IPS-NIHi7 (cell line): ENCODE results near the gene ZRANB1.

ENCODE experiments used
- DNase-seq: peaks from one replicate; pipeline ENCODE4 v3.0.0; 2012; ENCODE audit warnings: mixed read lengths; ENCODE audit errors: extremely low spot score

The ZRANB1 gene

DNA sequence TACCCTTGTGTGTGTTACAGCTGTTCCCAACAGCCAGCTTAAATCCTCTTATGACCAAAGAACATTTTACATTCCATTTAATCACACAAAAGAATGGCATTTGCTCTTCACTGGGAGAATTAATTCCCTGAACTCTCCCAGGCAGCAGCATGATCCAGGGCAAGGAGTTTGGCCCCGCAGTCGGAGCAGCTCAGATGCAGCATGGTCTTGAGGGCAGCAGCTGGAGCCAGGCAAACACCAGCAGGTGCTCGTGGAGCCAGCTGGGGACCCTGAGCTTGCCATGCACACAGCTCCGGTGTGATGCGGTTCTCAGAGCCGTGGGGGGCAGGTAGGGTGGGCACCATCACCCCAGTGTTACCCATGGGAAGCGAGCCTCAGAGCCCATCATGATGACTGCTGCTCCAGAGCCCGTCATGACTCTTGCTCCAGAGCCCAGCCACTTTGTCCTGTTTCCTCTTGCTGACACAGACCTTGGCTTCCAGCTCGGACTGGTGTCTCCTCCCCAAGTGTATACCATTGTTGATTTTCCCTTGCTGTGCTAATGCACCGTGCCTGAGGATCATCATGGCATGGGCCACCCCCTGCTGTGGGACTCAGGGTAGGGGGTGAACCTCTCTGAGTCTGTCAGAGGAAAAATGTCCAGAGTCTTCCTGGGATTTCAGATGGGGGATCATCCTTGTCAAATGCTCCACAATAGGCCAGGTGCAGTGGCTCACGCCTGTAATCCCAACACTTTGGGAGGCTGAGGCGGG is 75.8 kb downstream of the ZRANB1 start:
- no peak for DNase-seq

DNA sequence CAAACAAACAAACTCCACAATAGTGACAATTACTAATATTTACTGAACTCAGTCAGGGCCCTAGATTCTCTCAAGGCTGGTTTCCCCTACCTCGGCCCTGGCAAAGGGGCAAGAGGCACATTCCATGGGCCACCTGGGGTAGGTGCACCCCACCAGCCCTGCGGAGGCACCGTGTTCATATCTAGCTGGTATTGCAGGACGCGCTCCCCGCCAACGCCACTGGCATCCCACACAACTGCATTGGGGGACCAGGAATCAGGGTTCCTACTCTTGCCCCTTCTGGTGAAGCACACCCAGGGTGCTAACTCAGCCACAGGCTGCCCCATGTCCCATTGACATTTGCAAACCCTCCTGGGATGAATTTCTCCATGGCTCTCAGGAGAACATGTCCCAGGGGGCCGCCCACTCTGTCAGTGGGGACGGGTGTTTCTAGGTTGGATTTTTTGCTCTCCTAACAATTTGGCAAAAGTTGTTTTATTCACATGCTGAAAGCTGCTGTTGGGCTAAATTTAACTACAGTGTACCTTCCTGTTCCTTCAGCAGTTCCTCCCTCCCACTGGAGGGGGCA is 76.7 kb downstream of the ZRANB1 start:
- no peak for DNase-seq

DNA sequence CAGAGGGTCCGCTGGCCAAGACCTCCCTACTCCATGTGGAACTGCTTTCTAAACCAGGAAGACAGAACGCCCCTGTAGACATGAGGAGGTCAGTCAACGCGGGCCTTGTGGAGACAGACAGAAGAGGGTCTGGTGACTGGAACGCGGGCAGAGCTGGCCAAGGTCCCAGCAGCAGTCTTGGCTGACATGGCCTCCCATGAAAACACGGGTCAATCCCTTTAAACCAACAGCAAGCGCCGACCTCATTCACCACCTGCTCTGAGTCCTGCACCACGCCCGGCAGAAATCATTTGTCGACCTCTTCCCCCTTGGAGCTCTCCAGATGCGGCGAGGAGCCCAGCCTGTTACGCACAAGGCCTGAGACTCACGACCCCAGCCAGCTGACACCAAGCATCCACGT is 78.5 kb downstream of the ZRANB1 start:
- DNase-seq = no peak

DNA sequence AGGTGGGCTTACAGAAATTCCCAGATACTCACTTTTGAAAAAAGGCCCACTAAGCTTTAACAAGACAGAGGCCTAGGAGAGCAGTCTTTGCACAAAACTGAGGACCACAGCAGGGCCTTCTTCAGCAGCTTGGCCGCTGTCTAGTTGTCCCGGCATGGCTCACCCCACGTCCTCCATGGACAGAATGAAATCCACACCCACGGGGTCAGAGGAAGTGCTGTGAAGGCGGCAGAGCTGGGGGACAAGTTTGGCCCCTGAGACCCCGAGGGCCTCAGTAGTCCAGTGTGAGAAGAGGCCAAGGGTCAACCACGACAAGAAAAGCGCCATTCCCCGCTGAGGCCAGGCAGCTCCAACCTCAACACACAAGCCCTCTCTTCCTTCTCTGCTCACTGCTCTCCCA is 78.9 kb downstream of the ZRANB1 start:
- DNase-seq = no peak

DNA sequence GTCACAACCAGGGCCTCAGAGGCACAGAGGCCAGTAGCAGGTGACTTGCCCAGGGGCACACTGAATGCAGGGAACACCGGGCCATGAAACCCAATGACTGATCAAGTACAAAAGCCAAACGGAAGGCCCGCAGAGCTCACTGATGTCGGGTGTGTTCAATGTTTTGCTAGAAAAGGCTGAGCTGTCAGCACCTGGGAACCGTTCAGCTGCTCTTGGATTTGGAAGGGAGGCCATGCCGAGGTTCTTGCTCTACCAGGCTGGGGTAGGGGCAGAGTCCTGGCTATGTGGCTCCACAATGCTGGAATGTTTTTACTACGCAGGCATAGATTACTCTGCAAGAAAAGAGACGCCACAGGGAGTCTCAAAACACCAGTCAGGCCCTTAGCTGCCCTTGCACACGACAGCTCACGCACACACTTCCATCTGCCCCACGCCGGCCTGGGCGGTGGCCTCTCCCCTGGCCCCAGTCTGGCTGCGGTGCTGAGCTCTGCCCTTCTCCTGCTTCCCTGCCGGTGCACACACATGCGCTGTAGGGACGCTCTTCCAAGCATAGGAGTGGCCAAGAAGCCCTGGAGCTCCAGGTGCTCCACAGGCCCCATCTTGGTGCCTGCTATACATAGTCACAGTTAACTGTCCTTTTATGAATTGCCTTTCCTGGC is 79.9 kb downstream of the ZRANB1 start:
- DNase-seq = no peak

DNA sequence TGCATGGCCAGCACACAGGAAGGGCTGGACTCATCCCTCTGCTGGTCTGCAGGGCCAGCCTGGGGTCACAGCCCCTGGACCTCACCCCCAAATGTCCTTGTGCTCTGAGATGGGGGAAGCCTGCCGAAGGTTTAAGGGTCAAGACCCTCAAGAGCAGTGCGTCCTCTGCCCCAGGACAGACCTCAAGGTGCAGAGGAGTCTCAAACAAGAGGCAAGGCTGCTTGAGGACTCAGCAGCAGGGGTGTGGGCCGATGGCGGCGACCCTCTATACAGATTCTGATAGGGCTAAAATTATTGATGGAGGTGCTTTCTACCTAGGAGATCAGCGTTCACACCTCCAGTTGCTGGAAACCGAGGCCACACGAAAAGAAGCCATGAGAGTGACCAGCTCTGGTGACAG is 80.7 kb downstream of the ZRANB1 start:
- no peak for DNase-seq

DNA sequence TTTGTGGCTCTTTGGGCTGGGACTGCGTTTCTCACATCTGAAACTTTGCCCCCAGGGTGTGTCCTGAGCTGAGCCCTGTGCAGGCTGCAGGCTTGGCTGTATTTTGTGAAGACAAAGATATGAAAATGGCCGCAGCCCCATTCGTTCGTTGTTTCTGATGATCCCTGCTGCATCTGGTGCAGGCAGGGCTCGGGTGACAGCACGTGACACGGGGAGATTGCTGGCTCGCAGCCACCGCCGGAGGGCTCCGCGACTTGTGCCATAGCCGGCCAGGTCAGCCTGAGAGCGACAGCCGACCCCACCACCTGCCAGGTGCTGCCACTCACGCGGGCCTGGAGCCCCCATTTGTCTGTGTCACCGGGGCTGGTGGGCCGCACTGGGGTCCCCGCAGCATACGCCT is 81.3 kb downstream of the ZRANB1 start:
- DNase-seq = no peak

DNA sequence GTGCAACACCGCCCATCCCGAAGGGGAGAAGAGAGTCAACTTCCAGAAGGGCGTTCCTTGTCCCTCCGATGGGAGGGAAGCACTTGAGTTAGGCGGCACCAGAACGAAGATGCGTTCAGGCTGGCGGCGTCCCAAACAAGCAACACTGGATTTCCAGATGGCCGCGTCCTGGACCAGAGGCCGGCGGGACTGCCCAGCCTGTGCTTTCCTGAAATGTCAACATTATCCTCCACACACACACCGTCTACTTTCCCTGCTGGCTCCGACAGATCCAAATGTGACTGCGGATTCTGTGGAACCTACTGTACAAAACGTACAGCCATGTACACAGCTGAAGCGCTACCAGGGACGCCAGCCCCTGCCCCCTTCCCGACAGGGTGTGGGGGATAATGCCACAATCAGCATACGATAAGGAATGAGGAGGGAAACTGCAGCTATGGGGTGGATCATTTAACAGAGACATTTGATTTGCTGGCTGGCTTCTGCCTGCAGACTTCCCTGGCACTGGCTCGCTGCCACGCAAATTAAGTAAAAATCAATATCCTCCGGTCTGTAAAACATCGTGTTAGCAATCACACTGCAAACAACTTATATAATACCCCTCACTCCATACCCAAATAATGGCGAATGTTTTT is 82.1 kb downstream of the ZRANB1 start:
- DNase-seq = no peak

DNA sequence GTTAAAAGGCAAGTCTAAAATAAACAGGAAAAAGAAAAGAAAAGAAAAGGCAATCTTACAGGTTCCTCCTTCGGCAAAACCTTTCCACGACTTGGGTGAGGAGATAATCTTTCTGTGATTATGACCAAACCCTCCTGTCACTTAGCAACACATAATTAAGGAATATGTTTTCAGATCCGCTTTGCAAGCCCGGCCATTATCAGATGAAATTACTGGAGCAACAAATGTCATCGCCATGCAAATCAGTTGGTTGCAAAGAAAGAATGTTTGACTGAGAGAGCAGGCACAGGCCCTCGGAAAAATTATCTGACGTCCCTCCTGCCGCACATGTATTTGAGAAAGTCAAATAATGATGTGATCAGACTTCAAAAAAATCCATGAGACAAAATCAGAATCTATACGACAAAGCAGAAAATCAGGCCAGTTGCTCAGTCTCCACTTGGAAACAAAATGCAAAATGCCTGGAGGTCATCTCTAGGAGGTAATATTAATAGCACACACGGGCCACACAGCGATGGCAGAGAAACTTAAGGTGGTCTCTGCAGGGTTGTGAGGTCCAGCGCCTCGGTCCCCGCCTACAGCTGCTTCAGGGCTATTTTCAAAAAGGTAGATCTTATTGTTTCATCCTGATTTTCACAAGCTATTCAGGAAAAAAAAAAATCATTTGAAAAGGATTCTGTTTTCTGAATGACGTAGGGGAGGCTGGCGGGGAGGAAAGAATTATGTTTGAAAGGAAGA is 82.7 kb downstream of the ZRANB1 start:
- no peak for DNase-seq

DNA sequence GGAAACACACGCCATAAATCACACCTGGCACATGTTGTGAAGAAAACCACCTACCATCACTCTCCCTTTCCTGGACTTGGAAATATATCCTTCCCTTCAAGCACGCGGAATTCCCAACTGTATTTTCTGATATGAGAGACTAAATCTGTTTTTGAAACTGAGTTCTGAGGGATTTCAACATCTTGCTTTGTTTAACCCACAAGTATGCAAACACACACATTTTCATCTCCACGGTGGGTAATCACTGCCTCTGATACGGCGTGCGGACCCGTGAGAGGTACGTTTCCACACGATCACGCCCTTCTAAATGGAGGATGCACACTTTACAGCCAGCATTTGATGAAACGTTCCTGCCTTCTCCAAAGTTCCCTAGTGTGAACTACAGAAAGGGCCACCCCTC is 83.4 kb downstream of the ZRANB1 start:
- no peak for DNase-seq

DNA sequence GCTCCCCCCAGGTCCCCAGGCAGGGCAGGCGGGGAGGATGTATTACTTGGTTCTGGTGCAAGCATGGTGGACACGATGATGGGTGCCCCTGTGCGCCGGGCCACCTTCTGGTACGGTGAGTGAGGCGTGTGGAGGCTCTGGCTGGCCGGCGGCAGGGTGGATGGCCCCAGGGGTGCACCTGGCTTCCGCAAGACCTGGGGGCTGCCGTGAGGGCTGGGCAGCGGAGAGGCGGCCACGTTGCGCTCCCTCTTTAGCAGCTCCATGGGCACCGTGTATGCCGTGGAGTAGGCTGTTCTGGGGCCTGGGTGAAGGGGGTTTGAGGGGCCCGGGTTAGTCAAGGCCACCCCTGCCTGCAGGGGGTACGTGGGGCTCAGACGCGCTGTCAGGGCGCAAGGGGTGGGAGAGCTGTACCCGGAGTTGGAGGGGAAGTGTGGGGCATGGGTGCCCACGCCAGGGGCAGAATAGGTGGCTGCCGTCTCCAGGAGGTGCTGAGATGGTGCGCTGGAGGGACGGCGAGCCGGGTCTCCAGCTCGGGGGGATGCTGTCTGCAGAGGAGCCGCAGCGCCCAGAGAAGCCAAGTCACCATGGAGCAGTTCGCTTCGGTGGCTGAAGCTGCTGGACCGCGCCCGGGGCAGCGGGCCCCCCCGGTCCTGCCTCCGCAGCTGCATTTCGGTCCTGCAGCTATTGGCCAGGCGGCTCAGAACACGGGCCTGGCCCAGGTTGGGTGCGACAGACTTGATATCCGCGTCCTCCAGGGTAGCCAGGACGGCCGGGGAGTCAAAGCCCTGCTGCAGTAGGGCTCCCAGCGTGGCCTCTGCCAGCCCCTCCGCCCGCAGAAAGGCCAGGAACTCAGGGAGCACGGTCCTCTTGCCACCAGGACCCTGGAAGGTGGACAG is 84.4 kb downstream of the ZRANB1 start:
- no peak for DNase-seq

DNA sequence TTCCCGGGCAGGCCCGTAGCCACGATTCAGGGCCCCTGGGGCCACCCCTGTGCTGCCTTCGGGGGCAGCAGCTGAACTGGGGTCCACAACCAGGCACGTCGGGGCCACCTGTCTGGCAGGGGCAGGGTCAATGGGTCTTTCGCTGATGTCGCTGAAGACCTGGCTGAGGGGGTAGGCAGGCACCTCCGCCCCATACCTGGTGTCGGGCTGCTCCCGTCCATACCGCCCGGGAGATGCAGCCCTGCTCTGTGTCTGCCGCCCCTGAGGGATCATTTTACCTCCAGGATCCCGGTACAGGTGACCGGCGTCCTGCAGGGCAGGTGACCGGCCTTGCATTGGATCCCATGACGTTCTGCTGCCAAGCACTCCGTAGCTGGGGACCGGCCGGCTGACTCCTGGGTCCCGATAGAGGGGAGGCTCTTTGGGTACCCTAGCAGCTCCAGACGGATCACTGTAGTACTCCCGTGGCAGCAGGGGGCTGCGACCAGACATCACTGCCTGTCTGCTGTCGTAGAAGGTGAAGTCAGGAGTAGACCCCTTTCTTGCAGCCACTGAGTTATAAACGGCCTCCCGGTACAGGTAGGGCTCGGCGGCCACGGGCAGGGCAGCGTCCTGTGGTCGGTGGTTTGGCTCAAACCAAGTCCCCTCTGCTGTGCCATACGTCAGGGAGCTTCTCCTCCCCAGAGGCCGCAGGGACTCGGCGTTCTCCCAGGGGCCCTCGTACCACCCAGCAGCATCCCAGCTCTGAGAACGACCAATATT is 85.2 kb downstream of the ZRANB1 start:
- no peak for DNase-seq

DNA sequence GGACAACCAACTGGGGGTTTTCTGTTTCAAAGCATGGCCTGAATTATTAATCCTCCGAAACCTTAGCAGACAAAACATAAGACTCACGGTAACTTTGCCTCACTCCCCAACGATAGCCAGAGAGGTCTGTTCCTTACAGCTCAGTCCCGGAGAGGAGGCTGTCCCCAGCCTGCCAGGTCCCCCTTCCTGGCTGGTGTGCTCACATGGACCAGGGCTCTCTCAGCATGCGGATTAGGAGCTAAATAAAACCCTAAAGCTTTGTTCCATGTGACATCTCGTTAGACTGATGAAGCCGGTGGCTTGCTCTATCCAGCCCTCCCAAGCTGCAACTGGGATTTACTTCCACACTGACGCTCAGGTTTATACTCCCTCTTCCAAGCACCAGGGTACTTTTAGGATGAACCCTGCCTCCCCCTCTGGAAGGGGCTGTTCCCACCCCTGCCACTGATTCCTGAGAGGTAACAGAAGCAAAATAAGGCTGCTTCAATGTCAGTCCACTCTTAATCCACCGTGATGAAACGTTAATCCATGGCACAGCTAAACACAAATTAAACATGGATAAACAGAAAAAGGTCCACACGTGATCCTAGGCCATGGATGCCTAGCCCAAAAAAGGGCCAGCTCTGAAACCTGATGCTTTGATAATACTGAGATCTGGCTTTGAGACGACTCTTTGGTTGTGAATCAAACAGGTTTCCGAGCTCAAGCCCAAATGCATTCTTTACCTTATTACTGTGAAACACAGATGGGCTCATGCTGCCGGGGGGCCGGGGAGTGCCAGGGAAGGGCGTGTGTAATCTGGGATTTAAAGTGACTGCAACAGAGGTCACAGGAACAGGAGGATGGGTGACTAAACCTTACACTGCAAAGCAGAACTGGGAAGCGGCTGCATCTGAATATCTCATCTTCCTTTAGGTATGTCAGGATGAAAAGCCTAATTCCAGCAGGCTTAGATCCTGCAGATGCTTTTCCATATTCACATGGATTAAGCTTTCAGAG is 86.2 kb downstream of the ZRANB1 start:
- no peak for DNase-seq

DNA sequence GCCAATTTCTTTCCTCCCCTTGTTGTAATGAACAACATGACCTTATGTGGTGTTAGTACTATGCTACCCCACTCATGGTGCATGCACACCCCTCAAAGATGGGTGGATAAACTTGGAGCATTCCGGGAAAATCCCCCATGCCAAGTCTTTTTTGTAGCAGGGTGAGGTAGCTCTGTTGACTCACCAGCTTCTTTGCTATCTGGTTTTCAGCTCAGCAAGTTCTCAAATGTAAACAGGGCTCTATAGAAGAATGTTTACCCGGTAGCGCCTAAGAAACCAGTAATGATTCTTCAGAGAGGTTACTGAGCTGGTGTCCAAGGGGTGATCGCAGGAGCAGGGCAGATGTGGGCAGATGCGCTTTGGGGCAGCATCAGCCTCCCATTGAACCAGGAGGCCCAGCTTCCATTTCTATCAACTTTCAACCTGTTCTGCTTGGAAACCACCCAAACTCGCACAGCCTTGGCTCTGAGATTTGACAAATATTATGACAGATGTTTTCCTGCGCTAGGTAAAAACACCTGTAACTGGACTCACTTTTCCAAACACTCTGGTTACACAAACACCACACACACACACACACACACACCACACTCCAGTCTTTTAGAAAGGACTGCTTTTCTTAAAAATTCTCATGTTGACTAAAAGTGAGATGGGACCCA is 87.8 kb downstream of the ZRANB1 start:
- no peak for DNase-seq

DNA sequence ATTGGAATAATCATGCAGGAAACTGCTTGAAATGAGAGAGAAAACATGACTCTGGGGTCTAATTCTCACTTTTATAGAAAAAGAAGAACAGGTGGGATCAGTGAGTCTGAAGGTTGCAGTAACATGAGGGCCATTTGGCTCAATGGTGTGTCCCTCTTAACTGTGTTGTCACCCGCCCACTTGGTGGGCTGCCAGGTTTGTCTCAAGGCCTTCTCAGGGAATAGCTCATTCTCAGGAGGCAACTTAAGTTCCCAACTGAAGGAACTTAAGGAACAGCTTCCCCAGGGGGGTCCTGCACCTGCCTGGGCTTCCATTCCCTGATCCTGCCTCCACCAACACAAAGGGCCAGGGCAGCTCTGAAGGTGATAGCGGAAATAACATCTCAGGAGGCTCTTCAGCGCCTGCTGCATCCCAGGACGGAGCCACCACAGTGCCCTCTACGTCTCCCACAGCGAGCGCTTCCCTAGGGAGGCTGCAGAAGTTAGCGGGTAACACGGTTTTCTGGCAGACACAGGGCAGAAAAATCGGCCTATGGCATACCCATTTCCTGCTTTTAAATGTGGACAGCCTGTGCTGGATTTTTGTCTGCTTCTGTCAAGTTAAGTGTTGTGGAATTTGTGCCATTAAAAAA is 88.8 kb downstream of the ZRANB1 start:
- DNase-seq = no peak

DNA sequence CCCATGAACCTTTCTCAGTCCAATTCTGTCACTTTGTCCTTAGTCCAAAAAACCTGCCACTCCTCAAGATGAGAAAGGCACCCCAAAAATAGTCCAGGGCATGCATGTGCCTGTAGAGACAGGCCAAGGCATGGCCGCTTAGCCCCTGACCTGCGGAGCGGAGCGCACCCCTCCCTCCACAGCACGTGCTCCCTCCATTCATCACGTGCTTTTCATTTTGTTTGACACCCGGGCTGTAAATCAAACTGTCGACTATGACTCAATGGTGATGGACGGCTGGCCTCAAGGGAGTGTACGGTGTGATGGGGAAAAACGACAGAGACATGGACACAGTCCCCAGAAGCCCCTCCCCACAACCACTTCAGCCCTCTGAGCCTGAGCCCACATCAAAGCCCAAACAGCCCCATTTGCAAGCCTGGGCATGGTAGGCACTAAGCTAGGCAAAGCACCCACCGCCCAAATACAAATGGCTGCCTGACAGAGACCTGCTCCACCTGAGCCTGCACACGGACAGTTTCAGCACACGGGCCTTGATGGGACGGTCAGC is 90.6 kb downstream of the ZRANB1 start:
- no peak for DNase-seq

DNA sequence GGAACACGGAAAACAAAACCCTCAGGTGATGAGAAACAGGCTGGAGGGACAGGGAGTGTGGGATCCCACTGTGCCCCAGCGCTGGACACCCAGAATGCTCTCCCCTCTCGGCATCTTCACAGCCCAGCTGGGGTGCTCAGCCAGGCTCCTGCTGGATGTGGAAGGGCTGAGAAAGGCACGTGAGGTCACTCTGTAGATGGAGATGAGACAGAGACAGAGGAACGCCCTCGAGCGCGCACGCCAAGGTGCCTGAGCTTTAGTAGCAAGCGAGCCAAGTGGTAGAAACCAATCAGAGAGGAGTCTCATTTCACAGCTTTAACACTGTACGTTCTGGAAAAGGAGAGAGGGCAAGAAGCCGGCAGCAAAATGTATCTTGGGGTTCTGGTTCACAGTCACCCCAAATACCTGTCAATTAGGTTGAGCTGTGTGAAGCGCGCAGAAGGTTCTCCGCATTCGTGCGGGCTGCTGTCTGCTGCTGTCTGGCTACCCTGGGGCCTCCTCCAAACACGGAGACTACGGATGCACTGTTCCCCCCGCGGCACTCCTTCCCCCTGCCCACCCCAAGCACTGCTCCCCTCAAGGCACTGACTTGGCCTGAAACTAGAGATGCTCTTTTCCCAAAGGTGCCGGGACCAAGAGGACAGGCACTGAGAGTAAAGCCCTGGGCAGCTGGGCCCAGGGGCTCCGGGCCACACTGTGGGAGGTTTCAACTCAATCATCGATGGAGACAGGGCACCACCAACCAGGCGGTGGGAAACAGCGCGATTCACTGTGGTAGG is 91.4 kb downstream of the ZRANB1 start:
- DNase-seq = no peak
